MM.1S (cell line): ENCODE measurements around the gene CHST11.

Source experiments
- DNase-seq: peaks from one replicate; pipeline ENCODE4 v3.0.0-alpha.2; 2015
- H2AFZ ChIP-seq: fragments of 300-600 bp; sonication (generic); 2 replicates; pipeline ENCODE4 v1.6.0; 2016; ENCODE audit warnings: antibody characterized with exemption, low read length
- H3F3A ChIP-seq: fragments of 300-600 bp; sonication (generic); 2 replicates; pipeline ENCODE4 v1.6.1; 2016; ENCODE audit warnings: mild to moderate bottlenecking, antibody characterized with exemption, low read length, moderate library complexity, mixed read lengths; ENCODE audit not compliant: insufficient read depth
- H3K27ac ChIP-seq: fragments of 300-600 bp; sonication (generic); 2 replicates; pipeline ENCODE4 v1.5.1; 2016; ENCODE audit warnings: mild to moderate bottlenecking, low read length
- H3K27me3 ChIP-seq: fragments of 300-600 bp; sonication (generic); replicated peaks from 2 replicates; pipeline ENCODE4 v1.6.0; 2016; ENCODE audit warnings: low read length; ENCODE audit not compliant: insufficient read depth
- H3K36me3 ChIP-seq: fragments of 300-600 bp; sonication (generic); replicated peaks from 2 replicates; pipeline ENCODE4 v1.6.1; 2016; ENCODE audit warnings: mild to moderate bottlenecking, low read length, mixed read lengths; ENCODE audit not compliant: insufficient read depth
- H3K4me1 ChIP-seq: fragments of 300-600 bp; sonication (generic); 2 replicates; pipeline ENCODE4 v1.6.1; 2016; ENCODE audit warnings: low read length, mixed read lengths
- H3K4me2 ChIP-seq: fragments of 300-600 bp; sonication (generic); 2 replicates; pipeline ENCODE4 v1.6.0; 2016; ENCODE audit warnings: low read depth, low read length
- H3K4me3 ChIP-seq: fragments of 300-600 bp; sonication (generic); 2 replicates; pipeline ENCODE4 v1.5.1; 2016; ENCODE audit warnings: low read length, mixed read lengths
- H3K79me2 ChIP-seq: fragments of 300-600 bp; sonication (generic); 2 replicates; pipeline ENCODE4 v1.6.1; 2016; ENCODE audit warnings: mixed run types, low read length, mixed read lengths
- H3K9ac ChIP-seq: fragments of 300-600 bp; sonication (generic); 2 replicates; pipeline ENCODE4 v1.6.1; 2016; ENCODE audit warnings: low read length, mixed read lengths
- H3K9me2 ChIP-seq: fragments of 300-600 bp; sonication (generic); replicated peaks from 2 replicates; pipeline ENCODE4 v1.6.1; 2016; ENCODE audit warnings: mild to moderate bottlenecking, low read length, mixed read lengths; ENCODE audit not compliant: insufficient read depth
- H3K9me3 ChIP-seq: fragments of 300-600 bp; sonication (generic); replicated peaks from 2 replicates; pipeline ENCODE4 v1.6.1; 2016; ENCODE audit warnings: mild to moderate bottlenecking, low read length, mixed read lengths; ENCODE audit not compliant: insufficient read depth
- H4K20me1 ChIP-seq: fragments of 300-600 bp; sonication (generic); 2 replicates; pipeline ENCODE4 v1.6.1; 2016; ENCODE audit warnings: mild to moderate bottlenecking, low read length, moderate library complexity, mixed read lengths; ENCODE audit not compliant: insufficient read depth
- CTCF ChIP-seq: fragments of 300-600 bp; sonication (generic); IDR thresholded peaks from 2 replicates; pipeline ENCODE4 v1.5.1; 2016; ENCODE audit warnings: antibody characterized with exemption, low read length, mixed read lengths
- EZH2 ChIP-seq: fragments of 300-600 bp; sonication (generic); optimal IDR thresholded peaks from 2 replicates; pipeline ENCODE3; 2017; ENCODE audit warnings: low read depth, mild to moderate bottlenecking, antibody characterized with exemption, low read length, mixed read lengths
- EZH2phosphoT487 ChIP-seq: fragments of 300-600 bp; sonication (generic); IDR thresholded peaks from 2 replicates; pipeline ENCODE4 v1.6.1; 2018; ENCODE audit warnings: antibody characterized with exemption, low read length

CHST11 gene

GRCh38 chr12:104648756-104649155, 192.0 kb downstream of the CHST11 start:
- Histone ChIP-seq H4K20me1 (no peaks in the 10 kb centered on the region), H3K9me2 (no peaks in the 10 kb centered on the region), H3K9me3 (no peaks in the 10 kb centered on the region), H3K4me3 (no peak overlapping the region), H3K4me2 (no peak overlapping the region), H3K27me3 (no peaks in the 10 kb centered on the region), H3F3A (no peaks in the 10 kb centered on the region), H3K79me2 (peaks cover 4% of the 10 kb centered on the region; the same call in 1 of the 2 replicates), H3K36me3 (no peaks in the 10 kb centered on the region), H3K27ac (no peak overlapping the region), H2AFZ (no peak overlapping the region), H3K9ac (no peak overlapping the region), H3K4me1 (peaks cover 8% of the 10 kb centered on the region)
- DNase-seq, result no peak
- TF ChIP-seq CTCF (no peak), EZH2 (no peak), EZH2phosphoT487 (no peak)

GRCh38 chr12:104649217-104649824, 192.6 kb downstream of the CHST11 start:
- H3K36me3 ChIP-seq, result no peaks in the 10 kb centered on the region
- H3K4me3 ChIP-seq, result no peak overlapping the region
- H4K20me1 ChIP-seq, result no peaks in the 10 kb centered on the region
- H3K9me2 ChIP-seq, result no peaks in the 10 kb centered on the region
- H3K27ac ChIP-seq, result no peak overlapping the region
- no peak for DNase-seq
- H3K9me3 ChIP-seq, result no peaks in the 10 kb centered on the region
- H3F3A ChIP-seq, result no peaks in the 10 kb centered on the region
- TF ChIP-seq EZH2phosphoT487, result no peak
- no peak for TF ChIP-seq CTCF
- no peak for TF ChIP-seq EZH2
- H3K9ac ChIP-seq, result no peak overlapping the region
- H2AFZ ChIP-seq, result no peak overlapping the region
- no peak overlapping the region for H3K4me2 ChIP-seq
- peaks cover 4% of the 10 kb centered on the region; the same call in 1 of the 2 replicates for H3K79me2 ChIP-seq
- no peaks in the 10 kb centered on the region for H3K27me3 ChIP-seq
- peaks cover 3% of the 10 kb centered on the region for H3K4me1 ChIP-seq

- Histone ChIP-seq H3K27me3 (no peaks in the 10 kb centered on the region), H3F3A (no peaks in the 10 kb centered on the region), H3K79me2 (peaks cover 4% of the 10 kb centered on the region; the same call in 1 of the 2 replicates), H4K20me1 (no peaks in the 10 kb centered on the region), H3K4me2 (no peak overlapping the region), H3K4me1 (no peaks in the 10 kb centered on the region), H3K4me3 (no peak overlapping the region), H3K9me2 (no peaks in the 10 kb centered on the region), H3K36me3 (no peaks in the 10 kb centered on the region), H3K27ac (no peak overlapping the region), H3K9ac (no peak overlapping the region), H3K9me3 (no peaks in the 10 kb centered on the region), H2AFZ (no peak overlapping the region)
- TF ChIP-seq EZH2phosphoT487 (no peak), CTCF (no peak), EZH2 (no peak)
- DNase-seq, result no peak
Measured at GRCh38 chr12:104649921-104650320, 193.2 kb downstream of the CHST11 start.
